ENCODE data around the gene ERMP1.

DNA sequence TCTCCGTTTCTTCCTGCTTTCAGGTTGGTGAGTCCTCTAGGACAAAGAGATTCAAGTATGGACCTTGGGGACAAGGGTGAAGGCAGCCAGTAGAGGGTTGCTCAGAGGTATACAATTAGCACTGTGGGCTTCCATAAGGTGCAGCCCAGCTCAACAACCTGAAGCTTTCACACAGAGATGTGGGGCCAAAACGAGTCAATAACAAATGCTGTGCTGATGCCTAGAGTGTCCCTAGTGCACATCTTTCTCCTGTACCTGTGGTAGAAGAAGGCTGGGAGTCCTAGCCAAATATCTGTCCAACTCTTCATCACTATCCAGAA, 37.1 kb upstream of the ERMP1 start:
- TF ChIP-seq, protein P1, sequence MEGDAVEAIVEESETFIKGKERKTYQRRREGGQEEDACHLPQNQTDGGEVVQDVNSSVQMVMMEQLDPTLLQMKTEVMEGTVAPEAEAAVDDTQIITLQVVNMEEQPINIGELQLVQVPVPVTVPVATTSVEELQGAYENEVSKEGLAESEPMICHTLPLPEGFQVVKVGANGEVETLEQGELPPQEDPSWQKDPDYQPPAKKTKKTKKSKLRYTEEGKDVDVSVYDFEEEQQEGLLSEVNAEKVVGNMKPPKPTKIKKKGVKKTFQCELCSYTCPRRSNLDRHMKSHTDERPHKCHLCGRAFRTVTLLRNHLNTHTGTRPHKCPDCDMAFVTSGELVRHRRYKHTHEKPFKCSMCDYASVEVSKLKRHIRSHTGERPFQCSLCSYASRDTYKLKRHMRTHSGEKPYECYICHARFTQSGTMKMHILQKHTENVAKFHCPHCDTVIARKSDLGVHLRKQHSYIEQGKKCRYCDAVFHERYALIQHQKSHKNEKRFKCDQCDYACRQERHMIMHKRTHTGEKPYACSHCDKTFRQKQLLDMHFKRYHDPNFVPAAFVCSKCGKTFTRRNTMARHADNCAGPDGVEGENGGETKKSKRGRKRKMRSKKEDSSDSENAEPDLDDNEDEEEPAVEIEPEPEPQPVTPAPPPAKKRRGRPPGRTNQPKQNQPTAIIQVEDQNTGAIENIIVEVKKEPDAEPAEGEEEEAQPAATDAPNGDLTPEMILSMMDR (IDR thresholded peaks at IDR 0.05; ENCODE audit: low read depth, low read length, poor library complexity, severe bottlenecking) = peak; percentile 35
- no peak for TF ChIP-seq EZH2phosphoT487 (IDR thresholded peaks at IDR 0.05; ENCODE audit: borderline replicate concordance, low read length)

Data from DOHH2 (cell line).